Natural killer cell (primary cell): ENCODE results near the gene IL22RA1. TPM values are rescaled to one million over a fixed set of nuclear protein-coding genes. Genes with fewer than 3 reads are reported as not detected.

ENCODE experiments used
- ATAC-seq, 3 donors: fragments of 150-1000 bp in 2 of 3; fragments of 200-7000 bp in 1 of 3; cut with Tn5 transposase; 1 replicate in 1 of 3; 2 replicates in 2 of 3; pipeline ENCODE4 v1.10.0; 2021; ENCODE audit warnings: mild to moderate bottlenecking in 2 of 3, moderate library complexity in 2 of 3
- DNase-seq, 2 donors: peaks; one replicate each; pipeline versions ENCODE4 v3.0.0 to v3.0.0-alpha.2; 2013 to 2021; ENCODE audit warnings: mixed read lengths in 1 of 2
- H3K27ac ChIP-seq: one replicate; pipeline ENCODE4 v1.5.1; 2013; ENCODE audit warnings: mild to moderate bottlenecking, low read length
- H3K27me3 ChIP-seq: one replicate; pipeline ENCODE4 v1.6.1; 2013; ENCODE audit warnings: low read length; ENCODE audit not compliant: control insufficient read depth, insufficient read depth
- H3K36me3 ChIP-seq: one replicate; pipeline ENCODE4 v1.6.1; 2013; ENCODE audit warnings: low read length; ENCODE audit not compliant: control insufficient read depth, insufficient read depth
- H3K4me1 ChIP-seq: one replicate; pipeline ENCODE4 v1.6.1; 2013; ENCODE audit warnings: low read length; ENCODE audit not compliant: control insufficient read depth, insufficient read depth
- H3K4me3 ChIP-seq: one replicate; pipeline ENCODE4 v1.5.1; 2013; ENCODE audit warnings: low read length
- H3K9me3 ChIP-seq: one replicate; pipeline ENCODE4 v1.6.1; 2013; ENCODE audit warnings: low read length; ENCODE audit not compliant: control insufficient read depth, insufficient read depth
- H3K27ac Mint-ChIP-seq, 2 donors: one replicate each; pipeline ENCODE4 v1.8.0; 2022; ENCODE audit warnings: mild to moderate bottlenecking in 2 of 2, mixed read lengths in 2 of 2, moderate library complexity in 1 of 2
- H3K27me3 Mint-ChIP-seq, 2 donors: one replicate each; pipeline ENCODE4 v1.8.0; 2022; ENCODE audit warnings: low read depth in 2 of 2, mixed read lengths in 2 of 2
- H3K36me3 Mint-ChIP-seq: one replicate; pipeline ENCODE4 v1.8.0; 2022; ENCODE audit warnings: mixed read lengths
- H3K4me1 Mint-ChIP-seq, 2 donors: one replicate each; pipeline ENCODE4 v1.8.0; 2022; ENCODE audit warnings: mixed read lengths in 2 of 2
- H3K4me3 Mint-ChIP-seq: one replicate; pipeline ENCODE4 v1.8.0; 2022; ENCODE audit warnings: mild to moderate bottlenecking, moderate library complexity, mixed read lengths
- H3K9me3 Mint-ChIP-seq, 2 donors: one replicate each; pipeline ENCODE4 v1.8.0; 2022; ENCODE audit warnings: mixed read lengths in 2 of 2
- WGBS: methylation state at CpG from one replicate; pipeline ENCODE4 v1.1.7; 2013; ENCODE audit warnings: missing lambda C conversion rate; ENCODE audit not compliant: insufficient coverage; 5-methylcytosine and 5-hydroxymethylcytosine counted together
- intact Hi-C: fragments of 100-400 bp; cut with micrococcal nuclease; formaldehyde crosslinking; loops from one replicate; pipeline ENCODE4 v1.14.2; 2022
- total RNA-seq, 4 donors: library from RNA; stranded (reverse); fragments of 120-200 nt in 1 of 4; gene quantifications; one replicate each; pipeline versions ENCODE4 v1.2.3 to v1.2.4, GENCODE V29; 2013 to 2022
- TF ChIP-seq, protein P1 (sequence below): fragments of 200-600 bp; IDR thresholded peaks from one replicate; pipeline ENCODE4 v1.8.0; 2022; ENCODE audit warnings: antibody characterized with exemption

Gene IL22RA1
- total RNA-seq, 3 donors from 2014 or later (not counting 1 experiment from before 2014, with no cell fraction given): not detected

DNA sequence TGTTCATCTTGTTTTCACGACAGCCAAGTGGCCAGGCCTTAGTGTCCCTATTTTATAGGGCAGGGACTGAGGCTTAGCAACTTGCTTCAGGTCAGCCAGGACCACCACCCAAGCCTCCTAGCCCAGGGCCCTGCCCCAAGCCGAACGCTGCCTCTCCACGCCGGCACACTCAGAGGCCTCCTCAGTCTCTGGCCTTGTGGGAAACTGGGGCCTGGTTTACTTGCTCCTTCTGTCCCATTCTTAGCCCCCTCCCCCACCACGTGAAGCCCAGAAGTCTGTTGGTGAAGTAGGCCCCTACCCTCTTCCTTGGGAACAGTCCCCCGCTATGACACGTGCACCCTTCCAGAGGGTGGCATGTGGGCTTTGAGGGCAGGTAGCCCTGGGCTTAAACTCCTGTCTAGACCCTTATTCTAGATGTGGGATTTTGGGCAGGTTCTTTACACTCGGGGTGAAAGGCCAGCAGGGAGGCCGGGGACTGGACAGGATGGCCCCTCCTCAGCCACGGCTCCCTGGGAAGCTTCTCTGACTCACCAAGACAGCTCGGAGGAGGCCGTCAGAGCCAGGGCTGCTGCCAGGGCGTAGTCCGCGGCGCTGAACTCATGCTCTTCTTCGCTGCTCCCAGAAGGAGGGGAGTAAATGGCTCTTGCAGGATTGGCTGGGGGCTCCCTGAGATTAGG, 35.3 kb downstream of the IL22RA1 start:
- TF ChIP-seq, protein P1, sequence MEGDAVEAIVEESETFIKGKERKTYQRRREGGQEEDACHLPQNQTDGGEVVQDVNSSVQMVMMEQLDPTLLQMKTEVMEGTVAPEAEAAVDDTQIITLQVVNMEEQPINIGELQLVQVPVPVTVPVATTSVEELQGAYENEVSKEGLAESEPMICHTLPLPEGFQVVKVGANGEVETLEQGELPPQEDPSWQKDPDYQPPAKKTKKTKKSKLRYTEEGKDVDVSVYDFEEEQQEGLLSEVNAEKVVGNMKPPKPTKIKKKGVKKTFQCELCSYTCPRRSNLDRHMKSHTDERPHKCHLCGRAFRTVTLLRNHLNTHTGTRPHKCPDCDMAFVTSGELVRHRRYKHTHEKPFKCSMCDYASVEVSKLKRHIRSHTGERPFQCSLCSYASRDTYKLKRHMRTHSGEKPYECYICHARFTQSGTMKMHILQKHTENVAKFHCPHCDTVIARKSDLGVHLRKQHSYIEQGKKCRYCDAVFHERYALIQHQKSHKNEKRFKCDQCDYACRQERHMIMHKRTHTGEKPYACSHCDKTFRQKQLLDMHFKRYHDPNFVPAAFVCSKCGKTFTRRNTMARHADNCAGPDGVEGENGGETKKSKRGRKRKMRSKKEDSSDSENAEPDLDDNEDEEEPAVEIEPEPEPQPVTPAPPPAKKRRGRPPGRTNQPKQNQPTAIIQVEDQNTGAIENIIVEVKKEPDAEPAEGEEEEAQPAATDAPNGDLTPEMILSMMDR: no peak
- Mint-ChIP-seq H3K27ac (no peak overlapping the region), H3K36me3 (no peaks in the 10 kb centered on the region), H3K27me3 (peaks cover 0 to 6% of the 10 kb centered on the region in 2 donors), H3K4me1 (peaks cover 0 to 9% of the 10 kb centered on the region in 2 donors), H3K9me3 (no peaks in the 10 kb centered on the region), H3K4me3 (no peak overlapping the region)
- Histone ChIP-seq H3K27ac (no peak overlapping the region), H3K27me3 (no peaks in the 10 kb centered on the region), H3K4me3 (no peak overlapping the region), H3K9me3 (no peaks in the 10 kb centered on the region), H3K4me1 (peaks cover 6% of the 10 kb centered on the region), H3K36me3 (no peaks in the 10 kb centered on the region)
- WGBS: 89% methylated on average over 18 of the region's 18 CpGs
- DNase-seq: no peak
- ATAC-seq: no peak
- intact Hi-C loops: no loop called here

DNA sequence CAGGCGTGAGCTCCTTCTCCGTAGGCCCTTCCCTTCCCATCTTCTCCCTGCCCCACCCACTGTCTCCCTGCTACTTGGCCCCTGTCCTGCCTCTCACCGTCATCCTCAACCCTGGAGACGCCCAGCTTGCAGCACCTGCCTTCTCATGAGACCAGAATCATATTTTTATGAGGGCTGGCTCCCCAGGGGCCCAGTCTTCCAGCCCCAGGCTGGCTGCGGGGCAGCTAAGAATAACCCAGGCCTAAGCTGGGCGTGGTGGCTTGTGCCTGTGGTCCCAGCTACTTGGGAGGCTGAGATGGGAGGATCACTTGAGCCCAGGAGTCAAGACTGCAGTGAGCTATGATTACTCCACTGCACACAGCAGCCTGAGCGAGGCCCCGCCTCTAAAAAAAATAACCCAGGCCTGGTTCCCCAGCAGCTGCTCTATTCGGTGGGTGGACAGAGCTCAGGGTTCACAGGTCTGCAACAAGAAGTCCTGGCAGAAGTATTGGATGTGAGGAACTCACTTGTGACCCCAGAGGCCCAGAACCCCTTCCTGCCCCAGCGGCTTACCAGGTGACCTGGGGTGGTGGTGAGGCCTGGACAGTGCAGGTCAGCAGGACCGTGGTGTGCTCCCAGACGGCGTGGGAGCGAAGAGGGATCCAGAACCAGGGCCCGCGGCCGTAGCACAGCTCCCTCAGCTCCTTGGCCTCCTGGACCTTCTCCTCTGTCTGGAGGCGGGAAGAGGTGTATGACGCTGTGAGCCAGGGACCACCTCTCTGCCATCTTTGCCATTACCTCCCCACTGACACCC, 37.4 kb downstream of the IL22RA1 start:
- Mint-ChIP-seq H3K36me3 (no peaks in the 10 kb centered on the region), H3K27ac (no peak overlapping the region), H3K9me3 (no peaks in the 10 kb centered on the region), H3K27me3 (no peaks in the 10 kb centered on the region), H3K4me1 (no peaks in the 10 kb centered on the region), H3K4me3 (no peak overlapping the region)
- H3K27ac ChIP-seq: no peak overlapping the region
- no peaks in the 10 kb centered on the region for H3K4me1 ChIP-seq
- TF ChIP-seq, protein P1: no peak
- H3K36me3 ChIP-seq: no peaks in the 10 kb centered on the region
- intact Hi-C loops: no loop called here
- no peak for ATAC-seq
- H3K9me3 ChIP-seq: no peaks in the 10 kb centered on the region
- no peaks in the 10 kb centered on the region for H3K27me3 ChIP-seq
- DNase-seq: no peak
- WGBS: 89% methylated on average over 19 of the region's 19 CpGs
- H3K4me3 ChIP-seq: no peak overlapping the region

DNA sequence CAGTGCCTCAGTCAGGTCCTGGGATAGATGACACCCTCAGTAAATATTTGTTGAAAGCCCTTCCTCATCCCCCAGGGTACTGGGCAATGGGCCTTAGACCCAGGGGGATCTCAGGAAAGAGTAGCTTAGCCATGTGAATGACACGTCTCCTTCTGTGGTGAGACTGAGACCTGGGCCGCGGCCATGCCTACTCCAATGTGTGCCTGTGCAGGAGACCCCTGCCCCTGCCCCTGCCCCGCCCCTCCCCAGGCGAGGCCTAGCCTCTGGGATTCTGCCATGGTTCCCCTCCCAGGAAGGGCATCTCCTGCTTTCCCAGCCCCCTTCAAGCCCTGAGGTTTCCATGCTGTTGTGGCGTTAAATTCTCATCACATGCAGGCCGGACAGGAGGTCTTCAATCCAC, 38.1 kb downstream of the IL22RA1 start:
- 91% methylated on average over 7 of the region's 7 CpGs for WGBS
- H3K4me1 ChIP-seq: no peaks in the 10 kb centered on the region
- H3K4me3 Mint-ChIP-seq: no peak overlapping the region
- no peak overlapping the region for H3K4me3 ChIP-seq
- intact Hi-C loops: no loop called here
- ATAC-seq: no peak
- no peaks in the 10 kb centered on the region for H3K4me1 Mint-ChIP-seq
- H3K9me3 ChIP-seq: no peaks in the 10 kb centered on the region
- no peaks in the 10 kb centered on the region for H3K27me3 Mint-ChIP-seq
- no peak overlapping the region for H3K27ac Mint-ChIP-seq
- H3K27me3 ChIP-seq: no peaks in the 10 kb centered on the region
- H3K27ac ChIP-seq: no peak overlapping the region
- TF ChIP-seq, protein P1: no peak
- H3K9me3 Mint-ChIP-seq: no peaks in the 10 kb centered on the region
- H3K36me3 Mint-ChIP-seq: no peaks in the 10 kb centered on the region
- DNase-seq: no peak
- no peaks in the 10 kb centered on the region for H3K36me3 ChIP-seq
